ENCODE measurements around the gene DLX2. TPM values are rescaled to one million over a fixed set of nuclear protein-coding genes. Genes with fewer than 3 reads are reported as not detected.
A peak's percentile ranks its signal among the peaks of the same experiment; 100 is the strongest.

The DLX2 gene
- total and polyA plus RNA-seq, 7 donors = under 0.01 to 0.14 (median 0.04) TPM; not detected in 4

DNA sequence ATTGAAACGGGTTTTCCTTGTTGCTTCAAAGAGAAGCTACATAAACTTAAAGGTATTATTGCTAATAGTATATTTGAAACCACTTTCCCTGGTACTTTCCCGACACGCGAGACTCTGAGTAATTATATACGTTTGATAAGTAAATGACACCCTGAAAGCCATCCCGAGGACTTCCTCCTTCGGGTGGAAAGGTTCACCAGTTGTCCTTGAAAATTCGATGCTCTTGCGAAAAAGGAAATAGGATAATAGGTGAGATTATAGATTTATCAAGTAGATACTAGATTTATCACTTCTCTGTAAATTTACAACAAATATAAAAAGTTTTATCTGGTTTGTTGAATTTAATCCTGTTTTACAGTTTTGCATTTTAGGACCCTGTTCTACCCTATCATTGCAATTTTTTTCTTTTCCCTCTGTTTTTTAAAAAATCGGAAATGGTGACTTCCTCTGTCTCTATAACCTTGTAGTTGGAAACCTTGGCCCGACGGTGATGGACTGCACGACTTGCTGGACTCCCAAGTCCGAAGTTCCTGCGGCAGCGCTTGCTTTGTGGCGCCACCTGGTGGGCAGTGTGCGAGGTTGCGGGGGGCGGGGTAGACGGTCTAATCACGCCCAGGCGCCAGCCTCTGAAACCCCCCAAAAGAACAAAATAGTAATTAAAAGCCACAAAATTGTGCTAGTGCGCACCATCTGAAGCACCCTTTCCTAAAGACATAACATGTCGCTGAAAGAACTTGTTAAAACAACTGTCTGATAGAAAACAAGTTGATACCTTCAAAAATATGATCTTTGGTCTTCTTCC lies 972 bp upstream of the DLX2 start:
- Histone ChIP-seq H3K4me3 (peak overlapping the region in 1 of 4 donors; percentile 51), H3K9me3 (no peaks in the 10 kb centered on the region), H3K27me3 (peaks cover 83 to 100% (median 99%) of the 10 kb centered on the region in 3 donors), H3K36me3 (no peaks in the 10 kb centered on the region), H3K27ac (no peak overlapping the region), H3K4me1 (peaks cover 0 to 70% (median 68%) of the 10 kb centered on the region in 4 donors)
- TF ChIP-seq, protein P1, sequence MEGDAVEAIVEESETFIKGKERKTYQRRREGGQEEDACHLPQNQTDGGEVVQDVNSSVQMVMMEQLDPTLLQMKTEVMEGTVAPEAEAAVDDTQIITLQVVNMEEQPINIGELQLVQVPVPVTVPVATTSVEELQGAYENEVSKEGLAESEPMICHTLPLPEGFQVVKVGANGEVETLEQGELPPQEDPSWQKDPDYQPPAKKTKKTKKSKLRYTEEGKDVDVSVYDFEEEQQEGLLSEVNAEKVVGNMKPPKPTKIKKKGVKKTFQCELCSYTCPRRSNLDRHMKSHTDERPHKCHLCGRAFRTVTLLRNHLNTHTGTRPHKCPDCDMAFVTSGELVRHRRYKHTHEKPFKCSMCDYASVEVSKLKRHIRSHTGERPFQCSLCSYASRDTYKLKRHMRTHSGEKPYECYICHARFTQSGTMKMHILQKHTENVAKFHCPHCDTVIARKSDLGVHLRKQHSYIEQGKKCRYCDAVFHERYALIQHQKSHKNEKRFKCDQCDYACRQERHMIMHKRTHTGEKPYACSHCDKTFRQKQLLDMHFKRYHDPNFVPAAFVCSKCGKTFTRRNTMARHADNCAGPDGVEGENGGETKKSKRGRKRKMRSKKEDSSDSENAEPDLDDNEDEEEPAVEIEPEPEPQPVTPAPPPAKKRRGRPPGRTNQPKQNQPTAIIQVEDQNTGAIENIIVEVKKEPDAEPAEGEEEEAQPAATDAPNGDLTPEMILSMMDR (IDR thresholded peaks at IDR 0.05) = peak; percentile 17 to 72 (median 58)
- TF ChIP-seq POLR2AphosphoS5 (IDR thresholded peaks at IDR 0.05) = no peak
- 1 to 2% methylated on average over 25 of the region's 25 CpGs for WGBS, 2 donors
- peak; percentile 77 for DNase-seq
- intact Hi-C loops (cut with DNase I) = loop anchor here (5.0 kb wide), 3 partner anchors 106 to 454 kb away; partner anchors contain the start of genes DYNC1I2, METAP1D and PDK1

DNA sequence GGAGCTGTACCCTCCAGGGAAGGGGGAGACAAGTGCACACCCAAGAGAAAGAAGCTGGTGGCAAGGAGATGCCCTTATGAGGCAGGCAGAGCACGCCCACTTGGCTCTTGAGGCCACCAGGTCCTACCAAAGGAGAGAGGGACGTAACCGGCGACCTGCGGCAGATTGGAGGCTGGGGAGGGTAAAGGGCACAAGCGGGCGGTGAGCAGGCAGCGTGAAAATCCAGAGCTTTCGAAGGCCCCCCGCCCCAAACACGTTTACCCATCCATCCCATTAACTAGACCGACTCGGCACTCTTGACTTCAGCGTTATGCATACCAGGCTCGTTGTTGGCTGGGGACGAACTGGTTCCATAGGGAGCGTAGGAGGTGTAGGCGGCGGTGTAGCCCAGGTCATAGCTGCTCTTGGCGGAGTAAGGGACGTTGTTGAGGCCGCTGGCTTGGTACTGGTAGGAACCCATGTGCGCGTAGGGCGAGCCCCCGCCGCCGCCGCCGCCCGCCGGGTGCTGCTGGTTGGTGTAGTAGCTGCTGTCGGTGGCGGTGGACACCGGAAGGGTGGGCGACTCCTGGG lies 794 bp downstream of the DLX2 start:
- TF ChIP-seq POLR2A (IDR thresholded peaks at IDR 0.05) = no peak
- no peak for TF ChIP-seq EP300 (IDR thresholded peaks at IDR 0.05)
- TF ChIP-seq, protein P1 (IDR thresholded peaks at IDR 0.05) = no peak
- no peak for TF ChIP-seq POLR2AphosphoS5 (IDR thresholded peaks at IDR 0.05)
- no peaks in the 10 kb centered on the region for H3K9me3 ChIP-seq
- H3K4me3 ChIP-seq = peak overlapping the region; percentile 9 to 51 (median 41)
- H3K27ac ChIP-seq = no peak overlapping the region
- peaks cover 0 to 78% (median 72%) of the 10 kb centered on the region in 4 donors for H3K4me1 ChIP-seq
- no peaks in the 10 kb centered on the region for H3K36me3 ChIP-seq
- peaks cover 89 to 100% (median 99%) of the 10 kb centered on the region in 3 donors for H3K27me3 ChIP-seq
- 1 to 2% methylated on average over 36 of the region's 36 CpGs for WGBS, 2 donors
- intact Hi-C loops (cut with DNase I) = loop anchor here (5.0 kb wide), 3 partner anchors 105 to 455 kb away; partner anchors contain the start of genes DYNC1I2, METAP1D and PDK1
- peak; percentile 65 for DNase-seq

DNA sequence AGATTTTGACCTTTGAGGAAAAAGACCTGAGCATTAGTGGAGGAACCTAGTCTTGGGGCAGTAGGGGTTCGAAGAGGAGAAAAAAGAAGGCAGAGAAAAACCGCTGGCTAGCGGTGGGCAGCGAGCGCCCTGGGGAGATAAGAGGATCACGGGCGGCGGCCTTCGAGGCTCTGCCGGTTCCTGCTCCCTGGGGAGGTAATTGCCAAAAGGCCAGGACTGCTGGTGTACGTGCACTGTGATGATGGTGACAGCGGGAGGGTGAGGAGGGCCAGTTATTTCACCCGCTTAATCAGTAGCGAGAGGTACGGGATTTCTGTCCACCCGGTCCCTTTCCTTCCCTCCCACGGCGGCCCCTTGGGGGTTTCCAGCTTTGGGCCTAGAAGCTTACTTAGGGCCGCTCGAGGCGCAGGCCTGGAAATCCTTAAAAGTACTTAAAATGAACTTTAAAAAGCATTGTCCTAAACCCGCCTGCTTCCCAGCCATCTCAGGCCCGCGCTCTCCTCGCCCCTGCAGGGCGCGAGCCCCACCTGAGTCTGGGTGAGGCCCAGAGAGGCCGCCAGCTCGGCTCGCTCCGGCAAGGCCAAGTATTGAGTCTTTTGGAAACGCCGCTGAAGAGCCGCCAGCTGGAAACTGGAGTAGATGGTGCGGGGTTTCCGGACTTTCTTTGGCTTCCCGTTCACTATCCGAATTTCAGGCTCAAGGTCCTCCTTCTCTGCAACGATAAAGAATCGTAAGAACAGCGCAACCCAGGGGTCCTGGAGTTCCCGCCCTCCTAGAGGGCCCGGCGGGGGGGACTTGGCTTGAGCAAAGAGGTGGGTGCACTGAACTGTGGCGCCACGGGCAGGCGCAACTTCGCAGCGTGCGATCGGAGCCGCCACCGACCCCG lies 1.5 kb downstream of the DLX2 start:
- 4 to 5% methylated on average over 54 of the region's 54 CpGs for WGBS, 2 donors
- Histone ChIP-seq H3K4me1 (peaks cover 0 to 80% (median 73%) of the 10 kb centered on the region in 4 donors), H3K4me3 (peak overlapping the region in 3 of 4 donors; percentile 36 to 51 (median 46)), H3K27ac (no peak overlapping the region), H3K36me3 (no peaks in the 10 kb centered on the region), H3K9me3 (no peaks in the 10 kb centered on the region), H3K27me3 (peaks cover 90 to 100% (median 99%) of the 10 kb centered on the region in 3 donors)
- DNase-seq = peak; percentile 29
- TF ChIP-seq EP300 (IDR thresholded peaks at IDR 0.05) = no peak
- TF ChIP-seq, protein P1 (IDR thresholded peaks at IDR 0.05) = no peak
- no peak for TF ChIP-seq POLR2A (IDR thresholded peaks at IDR 0.05)
- TF ChIP-seq POLR2AphosphoS5 (IDR thresholded peaks at IDR 0.05) = no peak
- intact Hi-C loops (cut with DNase I) = loop anchor here (5.0 kb wide), 3 partner anchors 104 to 456 kb away; partner anchors contain the start of genes DYNC1I2, METAP1D and PDK1

DNA sequence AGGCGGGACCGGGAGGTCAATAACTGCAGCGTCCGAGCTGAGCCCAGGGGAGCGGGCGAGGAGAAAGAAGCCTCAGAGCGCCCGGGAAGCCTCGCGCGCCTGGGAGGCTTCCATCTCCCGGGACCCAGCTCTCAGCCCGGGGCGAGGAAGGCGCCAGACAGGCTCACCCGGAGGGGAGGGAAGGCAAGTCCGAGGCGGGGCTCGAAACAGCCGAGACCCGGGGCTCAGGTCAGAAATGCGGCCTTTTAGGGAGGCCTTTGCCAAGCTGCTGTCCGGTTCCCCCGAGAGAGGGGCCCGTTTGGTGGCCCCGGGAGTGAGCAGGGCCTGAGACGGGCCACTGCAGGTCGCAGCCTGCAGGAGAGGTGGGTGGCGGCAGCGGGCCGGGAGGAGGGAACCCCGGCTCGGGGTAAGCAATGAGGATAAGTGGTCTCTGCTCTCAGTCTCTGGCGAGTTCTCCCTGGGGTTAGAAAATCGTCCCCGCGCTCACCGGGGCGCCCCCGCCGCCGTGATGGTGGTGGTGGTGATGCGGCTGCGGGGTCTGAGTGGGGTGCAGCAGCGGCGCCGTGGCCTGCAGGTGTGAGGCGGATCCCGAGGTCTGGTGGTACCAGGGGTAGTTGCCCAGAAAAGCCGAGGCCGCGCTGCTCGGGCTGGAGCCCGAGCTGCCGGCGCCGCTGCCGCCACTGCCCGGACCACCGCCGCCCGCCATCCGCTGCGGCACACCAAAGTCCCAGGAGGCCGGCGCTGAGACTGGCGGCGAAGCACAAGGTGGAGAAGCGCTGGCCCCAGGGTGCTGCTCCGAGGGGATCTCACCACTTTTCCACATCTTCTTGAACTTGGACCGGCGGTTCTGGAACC lies 2.4 kb downstream of the DLX2 start:
- intact Hi-C loops (cut with DNase I) = loop anchor here (5.0 kb wide), 3 partner anchors 103 to 457 kb away; partner anchors contain the start of genes DYNC1I2, METAP1D and PDK1
- Histone ChIP-seq H3K4me1 (peaks cover 0 to 80% (median 75%) of the 10 kb centered on the region in 4 donors), H3K36me3 (no peaks in the 10 kb centered on the region), H3K9me3 (no peaks in the 10 kb centered on the region), H3K27me3 (peaks cover 90 to 100% (median 99%) of the 10 kb centered on the region in 3 donors), H3K4me3 (no peak overlapping the region), H3K27ac (no peak overlapping the region)
- no peak for DNase-seq
- TF ChIP-seq POLR2A (IDR thresholded peaks at IDR 0.05) = no peak
- no peak for TF ChIP-seq POLR2AphosphoS5 (IDR thresholded peaks at IDR 0.05)
- TF ChIP-seq, protein P1 (IDR thresholded peaks at IDR 0.05) = no peak
- TF ChIP-seq EP300 (IDR thresholded peaks at IDR 0.05) = no peak
- WGBS, 2 donors = 4% methylated on average over 72 of the region's 72 CpGs

Data from sigmoid colon (tissue), 7 donors.